Measurements from ENCODE around the gene PPP2R5E.

- TF ChIP-seq POLR2A (IDR thresholded peaks at IDR 0.05; ENCODE audit: low read length) (no peak), GATA1 (IDR thresholded peaks at IDR 0.05; ENCODE audit: low read depth, low read length) (no peak)
Measured at GRCh38 chr14:63578300-63578699, 35.1 kb upstream of the PPP2R5E start.
